Activated T-helper 1 cell treated with anti-CD3 and anti-CD28 coated beads, Interleukin-2, amount 50 U/mL, for 16 hours (primary cell): ENCODE results near the gene ZNF511.

ENCODE experiments used
- DNase-seq, 2 donors: peaks; one replicate each; pipeline ENCODE4 v3.0.0-alpha.2; 2020; ENCODE audit warnings: low read depth in 1 of 2, low spot score in 1 of 2

Gene ZNF511

DNA sequence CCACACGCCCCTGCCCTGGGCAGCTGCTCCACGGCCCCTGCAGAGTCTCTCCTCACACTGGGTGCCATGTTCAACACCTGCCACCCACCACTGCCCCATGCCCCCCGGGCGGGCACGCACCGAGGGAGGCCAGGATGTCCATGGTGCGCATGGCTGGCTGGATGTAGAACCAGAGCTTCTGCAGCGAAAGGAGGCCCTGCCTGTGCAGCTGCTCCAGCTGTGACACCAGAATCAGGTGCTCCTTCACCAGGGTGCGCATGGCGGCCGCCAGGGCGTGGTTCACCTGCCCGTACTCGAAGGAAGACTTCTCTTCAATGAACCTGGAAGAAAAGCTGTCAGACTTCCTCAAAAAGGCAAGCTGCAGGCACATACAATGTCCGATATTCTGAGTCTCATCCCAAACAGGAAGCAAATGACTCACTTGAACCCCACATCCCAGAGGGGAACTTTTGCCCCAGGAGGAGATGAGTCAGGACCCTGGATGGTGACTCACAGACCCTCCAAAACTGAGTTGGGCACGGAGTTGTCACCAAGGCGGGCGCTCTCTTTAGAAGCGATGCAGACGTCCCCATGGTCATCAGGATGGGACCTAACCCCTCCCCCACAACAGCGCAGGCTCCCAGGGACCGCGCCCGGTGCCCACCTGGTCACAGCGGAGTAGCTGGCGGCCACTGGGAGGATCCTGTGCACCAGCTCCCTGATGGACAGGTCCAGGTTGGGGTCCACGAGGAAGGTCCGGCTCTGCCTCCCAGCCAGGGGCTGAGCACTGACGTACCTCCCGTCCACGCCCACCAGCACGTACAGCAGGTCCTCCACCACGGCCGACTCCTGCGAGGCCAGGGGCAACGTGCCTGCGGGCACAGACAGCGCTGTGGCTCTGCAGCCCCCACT lies 15.6 kb upstream of the ZNF511 start:
- DNase-seq = no peak

DNA sequence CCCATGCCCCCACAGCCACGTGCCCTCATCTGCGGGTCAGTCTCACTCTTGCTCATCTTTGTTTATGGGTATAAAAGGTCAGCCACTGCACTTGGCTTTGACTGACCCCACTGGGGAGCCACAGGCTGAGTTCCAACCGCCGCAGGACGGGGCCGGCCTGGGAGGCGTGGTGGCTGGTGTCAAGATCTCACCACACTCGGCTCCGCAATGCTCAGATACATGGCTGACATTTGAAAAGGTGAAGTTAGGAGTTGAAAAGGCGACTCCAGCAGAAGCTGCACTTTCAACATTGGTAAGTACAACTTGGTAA lies 14.9 kb upstream of the ZNF511 start:
- DNase-seq = no peak

DNA sequence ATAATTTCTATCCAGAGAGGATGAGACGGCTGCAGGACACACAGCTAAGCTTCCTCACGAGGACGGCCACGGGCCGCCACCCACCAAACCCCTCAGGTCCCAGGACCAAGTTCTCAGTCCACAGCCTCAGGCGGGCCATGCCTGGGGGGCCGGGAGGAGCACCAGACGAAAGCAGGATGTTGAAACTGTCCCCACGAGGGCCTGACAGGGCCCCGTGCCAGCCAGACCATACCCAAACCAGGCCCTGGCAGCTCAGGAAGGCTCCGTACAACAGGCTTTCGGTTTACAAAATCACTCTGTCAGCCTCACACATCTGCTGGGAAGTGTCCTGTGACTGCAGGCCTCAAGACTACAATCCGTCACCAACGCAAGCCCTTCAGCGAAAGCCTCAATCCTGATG lies 14.5 kb upstream of the ZNF511 start:
- no peak for DNase-seq

DNA sequence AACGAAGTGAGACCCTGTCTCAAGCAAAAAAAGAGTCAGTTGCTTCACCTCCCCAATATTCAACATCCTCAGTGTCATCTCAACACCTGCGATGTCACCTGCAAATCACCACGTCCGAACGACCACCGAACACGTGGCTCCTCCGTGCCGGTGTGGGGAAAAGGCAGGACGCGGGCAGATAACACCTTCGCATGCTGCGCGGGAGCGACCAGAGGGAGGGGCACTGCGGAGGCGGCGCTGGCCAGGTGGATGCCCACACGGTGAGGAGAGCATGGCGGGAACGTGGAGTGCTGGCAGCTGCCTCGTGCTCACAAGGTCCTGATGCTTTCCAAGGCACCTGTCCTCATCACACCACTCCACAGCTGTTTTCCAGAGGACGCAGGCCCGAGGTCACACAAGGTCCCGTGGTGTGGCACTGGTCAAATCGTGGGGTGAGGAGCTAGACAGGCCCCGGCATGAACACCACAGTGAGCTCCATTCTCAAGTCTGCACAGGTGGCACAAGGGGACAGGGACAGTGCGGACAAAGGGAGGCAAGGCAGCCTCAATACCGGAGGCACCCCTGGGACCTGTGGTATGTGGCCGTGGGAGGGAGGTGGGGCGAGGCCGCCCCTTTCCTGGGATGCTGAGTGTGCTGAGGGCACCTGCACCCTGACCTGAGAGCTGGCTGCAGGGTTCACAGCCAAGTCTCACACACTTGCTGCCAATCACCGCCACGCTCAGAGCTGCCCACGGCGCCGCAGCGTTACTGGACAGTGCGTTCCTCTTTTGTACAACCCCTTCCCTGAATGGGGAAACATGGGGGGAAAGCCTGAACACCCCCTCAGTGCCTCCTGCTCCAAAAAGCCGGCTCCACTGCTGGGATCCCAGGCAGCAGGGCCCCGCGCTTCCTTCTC lies 13.0 kb upstream of the ZNF511 start:
- DNase-seq = no peak

DNA sequence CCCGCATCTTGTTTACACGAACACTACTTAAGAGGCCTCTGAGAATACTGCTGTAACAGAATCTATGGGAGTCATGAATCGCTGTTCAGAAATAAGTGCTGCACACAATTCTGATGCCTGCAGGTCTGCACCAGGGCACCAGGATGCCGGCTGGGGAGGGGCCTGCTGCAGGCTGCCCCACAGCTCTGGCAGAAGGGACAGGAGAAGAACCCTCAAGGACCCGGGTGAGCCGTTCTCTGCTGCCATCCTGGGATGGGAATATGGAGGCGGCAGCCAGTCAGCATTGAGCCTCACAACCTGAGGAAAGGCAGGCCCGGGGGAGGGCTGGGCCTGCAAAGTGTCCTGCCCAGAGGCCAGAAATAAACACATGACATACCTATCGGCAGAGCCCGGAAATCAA lies 11.2 kb upstream of the ZNF511 start:
- no peak for DNase-seq

DNA sequence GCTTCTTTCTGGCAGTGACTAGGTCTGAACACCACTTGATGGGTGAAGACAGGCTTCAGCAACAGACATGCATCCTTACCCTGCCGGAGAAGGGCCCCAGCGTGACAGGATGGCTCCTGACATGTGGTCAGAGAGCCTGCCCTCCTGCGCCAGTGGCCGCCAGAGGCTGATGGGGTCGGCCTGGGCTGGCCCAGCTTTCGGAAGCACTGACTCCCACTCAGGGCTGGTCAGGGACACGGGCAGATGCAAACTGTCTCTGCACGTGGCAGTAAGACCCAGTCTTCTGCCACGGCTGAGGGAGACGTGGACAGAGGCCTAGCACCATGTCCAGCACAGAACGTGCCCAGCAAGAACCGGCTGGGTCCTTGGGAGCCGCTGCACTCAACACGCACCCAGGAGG lies 10.2 kb upstream of the ZNF511 start:
- no peak for DNase-seq

DNA sequence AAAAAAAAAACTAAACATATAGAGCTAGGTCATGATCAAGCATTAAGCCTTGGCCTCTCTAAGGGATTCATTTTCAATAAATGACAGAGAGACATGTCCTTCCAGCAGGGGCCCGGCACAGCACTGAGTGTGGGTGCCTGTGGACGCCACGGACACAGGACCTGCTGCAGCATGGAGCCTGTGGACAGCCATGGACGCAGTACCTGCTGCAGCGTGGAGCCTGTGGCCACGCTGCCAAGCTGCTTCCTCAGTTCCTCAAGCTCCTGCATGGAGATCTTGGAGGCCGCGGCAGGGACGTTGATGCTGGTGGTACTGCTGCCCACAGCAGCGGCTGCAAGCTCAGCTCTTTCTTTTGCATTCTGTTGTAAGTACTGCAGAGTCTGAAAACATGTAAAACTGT lies 9.5 kb upstream of the ZNF511 start:
- DNase-seq = no peak

DNA sequence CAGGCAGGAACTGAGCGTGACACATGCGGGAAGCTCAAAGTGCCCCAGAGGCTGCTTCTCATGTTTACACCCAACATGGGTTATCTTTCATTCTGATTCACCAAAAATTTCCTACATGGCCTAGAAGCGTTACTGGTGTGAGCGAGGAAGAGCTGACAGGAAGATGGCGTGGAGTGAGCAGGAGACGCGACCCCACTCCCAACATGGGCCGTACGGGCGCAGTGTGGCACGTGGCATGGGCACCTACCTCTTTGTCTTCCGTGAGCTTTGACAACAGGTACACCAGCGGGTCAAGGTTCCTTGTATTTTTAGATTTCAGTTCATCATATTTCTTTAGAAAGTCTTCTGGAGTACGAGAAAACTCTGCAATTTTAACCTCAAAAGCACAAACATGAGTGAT lies 9.0 kb upstream of the ZNF511 start:
- no peak for DNase-seq

DNA sequence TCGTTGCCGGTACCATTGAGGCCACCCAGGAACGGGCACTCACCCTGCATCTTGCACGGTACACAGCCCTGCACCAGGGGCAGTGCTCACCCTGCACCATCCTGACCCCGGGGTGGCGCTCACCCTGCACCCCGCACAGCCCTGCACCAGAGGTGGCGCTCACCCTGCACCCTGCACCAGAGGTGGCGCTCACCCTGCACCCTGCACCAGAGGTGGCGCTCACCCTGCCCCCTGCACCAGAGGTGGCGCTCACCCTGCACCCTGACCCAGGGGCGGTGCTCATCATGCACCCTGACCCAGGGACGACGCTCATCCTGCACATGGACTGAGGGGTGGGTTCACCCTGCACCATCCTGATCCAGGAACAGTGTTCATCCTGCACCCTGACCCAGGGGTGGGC lies 6.5 kb upstream of the ZNF511 start:
- no peak for DNase-seq

DNA sequence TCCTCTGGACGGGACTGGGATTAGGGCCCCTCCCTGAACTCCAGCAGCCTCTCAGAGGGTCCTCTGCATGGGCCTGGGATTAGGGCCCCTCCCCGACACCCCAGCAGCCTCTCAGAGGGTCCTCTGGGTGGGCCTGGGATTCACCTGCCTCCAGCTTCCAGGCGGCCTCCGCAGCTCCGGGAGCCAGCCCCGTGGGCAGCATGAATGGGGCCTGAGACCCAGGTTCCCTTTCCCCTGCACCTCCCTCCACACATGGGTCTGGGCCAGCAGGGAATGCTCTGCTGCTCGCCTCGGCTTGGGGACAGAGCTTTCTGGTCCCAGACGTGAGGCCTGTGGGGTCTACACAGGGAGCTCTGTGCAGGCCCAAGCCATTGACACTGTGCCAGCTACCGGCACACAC lies 5.5 kb upstream of the ZNF511 start:
- DNase-seq = no peak

DNA sequence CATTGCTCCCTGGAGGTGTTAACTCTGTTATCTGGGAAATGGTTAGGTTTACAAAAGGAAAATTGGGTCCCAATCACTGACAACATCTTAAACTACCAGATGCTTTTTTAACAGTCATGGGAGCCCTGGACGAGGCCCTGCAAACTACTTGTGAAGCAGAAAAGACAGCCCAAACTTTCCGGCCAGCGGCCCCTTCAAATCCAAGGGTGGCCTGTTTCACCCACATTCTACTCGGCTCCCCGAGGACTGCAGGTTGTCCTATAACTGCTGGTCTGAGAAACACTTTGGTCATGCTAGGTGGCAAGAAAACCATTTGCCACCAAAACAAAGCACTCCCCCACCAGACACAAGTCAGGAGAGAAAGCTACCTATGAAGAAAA lies 2.6 kb upstream of the ZNF511 start:
- DNase-seq = no peak

DNA sequence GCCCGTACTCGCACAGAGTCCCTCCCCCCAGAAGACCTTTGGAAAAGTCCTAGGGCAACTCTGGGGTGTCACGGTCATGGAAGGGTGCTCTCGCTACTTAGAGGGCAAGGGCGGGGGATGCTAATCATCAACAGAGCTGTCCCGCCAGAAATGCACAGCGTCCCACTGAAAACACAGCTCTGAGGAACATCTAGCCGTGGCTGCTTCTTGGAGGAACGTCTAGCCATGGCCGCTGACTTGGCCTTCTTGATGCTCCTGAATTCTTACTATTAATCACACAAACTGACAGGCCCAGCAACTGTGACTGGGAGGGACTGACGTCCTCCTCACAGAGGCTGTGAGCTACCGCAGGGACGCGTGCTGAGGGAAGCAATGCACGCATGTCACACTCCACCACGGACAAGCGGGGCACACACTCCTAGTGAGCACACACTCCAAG lies 1.8 kb upstream of the ZNF511 start:
- no peak for DNase-seq

DNA sequence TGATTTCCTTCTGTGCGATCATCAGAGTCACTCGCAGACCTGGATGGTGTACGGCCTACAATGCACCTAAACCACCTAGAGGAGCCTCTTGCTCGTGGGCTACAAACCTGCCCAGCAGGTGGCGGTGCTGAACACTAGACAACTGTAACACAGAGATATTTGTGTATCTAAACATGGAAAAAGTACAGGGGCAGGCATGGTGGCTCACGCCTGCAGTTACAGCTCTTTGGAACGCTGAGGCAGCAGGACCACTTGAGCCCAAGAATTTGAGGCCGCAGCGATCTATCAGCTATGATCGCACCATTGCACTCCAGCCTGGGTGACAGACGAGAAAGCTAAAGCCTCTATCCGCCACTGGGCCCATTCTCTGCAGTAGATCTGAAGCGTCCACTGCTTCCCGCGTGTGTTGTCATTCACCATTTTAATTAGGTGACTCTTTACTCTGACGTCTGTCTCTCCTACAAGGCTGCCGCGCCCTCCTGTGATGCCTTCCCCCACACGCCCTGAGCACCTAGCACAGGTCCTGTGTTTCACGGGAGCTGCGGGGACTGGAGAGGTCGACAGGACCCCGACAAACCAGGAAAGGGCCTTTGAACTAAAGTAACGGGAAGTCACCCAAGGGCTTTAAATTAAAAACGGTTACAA lies 816 bp upstream of the ZNF511 start:
- peak; percentile 72 to 79 for DNase-seq

DNA sequence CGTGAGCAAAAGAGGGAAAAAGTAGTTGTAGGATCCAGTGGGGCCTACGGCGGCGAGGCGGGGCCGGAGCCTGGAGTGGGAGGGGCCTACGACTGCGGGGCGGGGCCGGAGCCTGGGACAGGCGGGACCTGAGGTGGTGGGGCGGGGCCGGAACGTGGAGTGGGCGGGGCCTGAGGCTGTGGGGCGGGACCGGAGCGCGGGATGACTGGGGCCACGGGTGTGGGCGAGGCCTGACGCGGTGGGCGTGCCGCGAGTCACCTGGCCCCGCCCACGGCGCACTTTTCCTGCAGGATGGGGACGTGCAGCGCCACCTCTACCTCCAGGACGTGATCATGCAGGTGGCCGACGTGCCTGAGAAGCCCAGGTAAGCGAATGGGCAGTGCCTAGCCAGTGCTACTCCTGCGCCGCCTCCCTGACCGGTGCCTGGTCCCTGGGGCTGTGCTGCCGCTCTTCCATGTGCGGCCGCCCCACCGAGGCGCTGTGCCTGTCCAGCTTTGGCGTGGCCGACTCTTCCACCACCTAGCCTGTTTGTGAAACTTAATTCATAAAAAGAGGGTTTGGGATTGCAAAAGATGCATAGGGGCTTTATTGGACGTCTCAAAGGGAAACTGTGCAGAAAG lies 496 bp downstream of the ZNF511 start:
- peak; percentile 87 to 93 for DNase-seq

DNA sequence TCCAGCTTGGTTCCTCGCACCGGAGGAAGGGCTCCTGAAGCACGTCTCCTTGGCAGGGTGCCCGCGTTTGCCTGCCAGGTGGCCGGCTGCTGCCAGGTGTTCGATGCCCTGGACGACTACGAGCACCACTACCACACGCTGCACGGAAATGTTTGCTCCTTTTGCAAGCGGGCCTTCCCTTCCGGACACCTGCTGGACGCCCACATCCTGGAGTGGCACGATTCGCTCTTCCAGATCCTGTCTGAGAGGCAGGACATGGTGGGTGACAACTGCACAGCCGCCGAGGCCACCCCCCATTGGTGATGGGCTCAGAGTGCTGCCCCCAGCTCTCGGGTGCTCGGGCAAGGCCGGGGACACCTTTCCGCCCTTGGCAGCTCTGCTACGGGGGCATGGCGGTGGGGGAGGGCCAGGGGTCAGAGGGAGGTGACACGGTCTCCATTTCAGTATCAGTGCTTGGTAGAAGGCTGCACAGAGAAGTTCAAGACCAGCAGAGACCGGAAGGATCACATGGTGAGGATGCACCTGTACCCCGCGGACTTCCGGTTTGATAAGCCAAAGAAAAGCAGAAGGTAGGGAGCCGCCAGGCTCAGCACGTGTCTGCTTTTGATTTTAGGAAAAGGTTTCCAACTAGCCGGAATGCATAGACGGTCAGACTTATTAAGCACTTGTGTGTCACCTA lies 1.1 kb downstream of the ZNF511 start:
- no peak for DNase-seq

DNA sequence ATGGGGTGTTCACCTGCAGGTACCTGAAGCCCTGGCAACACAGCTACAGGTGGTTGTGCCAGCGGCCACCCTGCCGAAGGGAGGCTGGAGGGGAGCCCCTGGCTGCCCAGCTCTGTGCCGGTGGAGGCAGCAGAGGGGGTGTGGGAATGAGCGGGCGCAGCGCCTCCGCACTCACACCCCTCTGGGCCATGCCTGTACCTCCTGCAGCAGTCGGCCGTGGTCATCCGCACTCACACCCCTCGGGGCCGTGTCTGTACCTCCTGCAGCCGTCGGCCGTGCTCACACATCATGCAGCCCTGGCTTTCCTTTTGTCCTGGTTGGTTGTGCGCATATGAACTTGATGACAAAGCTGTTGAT lies 1.7 kb downstream of the ZNF511 start:
- DNase-seq = no peak

DNA sequence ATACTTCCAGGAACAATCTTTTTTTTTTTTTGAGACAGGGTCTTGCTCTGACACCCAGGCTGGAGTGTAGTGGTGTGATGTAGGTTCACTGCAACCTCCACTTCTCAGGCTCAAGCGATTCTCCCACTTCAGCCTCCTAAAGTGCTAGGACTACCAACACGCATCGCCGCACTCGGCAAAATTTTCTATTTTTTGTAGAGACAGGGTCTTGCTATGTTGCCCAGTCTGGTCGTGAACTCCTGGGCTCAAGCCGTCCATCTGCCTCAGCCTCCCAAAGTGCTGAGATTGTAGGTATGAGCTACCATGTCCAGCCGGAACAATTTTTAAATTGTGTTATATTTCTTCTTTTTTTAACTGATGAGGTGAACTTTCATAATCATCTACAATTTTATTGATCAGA lies 2.1 kb downstream of the ZNF511 start:
- DNase-seq = no peak

DNA sequence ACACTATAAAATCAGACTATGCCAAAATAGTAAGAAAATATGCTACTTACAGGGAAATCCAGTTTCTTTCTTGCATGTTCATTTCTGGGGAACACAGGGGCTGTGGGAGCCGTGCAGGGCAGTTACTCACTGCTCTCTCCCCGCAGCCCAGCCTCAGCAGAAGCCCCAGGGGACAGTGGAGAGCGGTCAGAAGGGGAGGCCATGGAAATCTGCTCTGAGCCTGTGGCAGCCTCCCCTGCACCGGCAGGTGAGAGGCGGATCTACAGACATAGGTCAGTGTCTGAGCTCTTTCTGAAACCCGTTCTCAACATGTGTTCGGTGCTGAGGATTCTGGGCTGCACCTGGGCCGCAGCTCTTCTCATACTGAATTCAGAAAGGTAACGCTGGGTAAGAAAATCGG lies 2.9 kb downstream of the ZNF511 start:
- DNase-seq = no peak

DNA sequence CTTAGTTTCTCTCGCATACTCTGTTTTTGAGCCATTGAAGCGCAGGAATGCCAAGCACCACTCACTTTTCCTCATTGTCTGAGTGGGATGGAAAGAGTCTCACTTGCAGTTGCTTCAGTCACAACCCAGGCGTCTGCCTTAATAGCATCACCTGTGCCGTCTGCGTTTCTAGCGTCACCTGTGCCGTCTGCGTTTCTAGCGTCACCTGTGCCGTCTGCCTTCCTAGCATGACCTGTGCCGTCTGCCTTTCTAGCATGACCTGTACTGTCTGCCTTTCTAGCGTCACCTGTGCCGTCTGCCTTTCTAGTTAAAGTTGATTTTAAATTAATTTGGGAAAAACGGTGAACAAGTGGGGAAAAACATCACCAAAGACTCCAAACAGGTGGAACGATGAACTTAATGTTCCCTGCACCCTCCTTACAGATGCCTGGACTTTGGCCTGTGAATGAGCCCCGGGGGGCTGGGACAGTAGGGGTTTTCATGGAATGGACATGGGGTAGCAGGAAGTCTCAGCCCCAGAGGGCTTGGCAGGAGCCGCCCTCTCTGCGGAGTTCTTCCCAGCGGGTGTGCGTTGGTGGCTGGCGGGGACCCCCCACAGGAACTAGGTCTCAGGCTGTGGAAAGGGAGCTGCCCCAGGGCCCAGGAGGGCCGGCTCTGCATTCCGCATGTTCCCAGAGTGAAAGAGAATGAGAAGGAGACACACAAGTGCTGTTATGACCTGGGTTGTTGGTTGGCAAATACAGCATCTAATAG lies 3.5 kb downstream of the ZNF511 start:
- no peak for DNase-seq

DNA sequence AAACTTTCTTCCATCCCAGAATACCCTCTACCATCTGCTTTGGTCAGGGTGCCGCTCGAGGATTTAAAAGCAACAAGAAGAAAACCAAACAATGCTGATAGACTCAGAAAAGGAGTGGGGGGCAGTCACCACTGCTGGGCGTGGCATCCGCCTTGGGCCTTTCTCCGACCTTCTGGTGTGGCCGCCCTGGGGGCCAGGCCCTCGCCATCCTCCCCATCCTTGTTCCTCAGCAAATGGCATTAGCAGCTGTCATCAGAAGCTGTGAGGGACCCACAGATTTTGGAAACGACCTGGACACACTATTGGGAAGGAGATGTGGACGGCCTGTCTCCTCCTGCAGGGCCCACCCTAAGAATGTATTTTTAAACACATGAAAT lies 4.0 kb downstream of the ZNF511 start:
- no peak for DNase-seq
